IMR-90 (cell line): ENCODE results near the gene KLHL14. TPM values are rescaled to one million over a fixed set of nuclear protein-coding genes. Genes with fewer than 3 reads are reported as not detected.

Experiments
- ATAC-seq: fragments of 200-7000 bp; cut with Tn5 transposase; 2 replicates; pipeline ENCODE4 v1.9.1; 2020; ENCODE audit warnings: low read depth, mild to moderate bottlenecking, moderate library complexity
- BruUV-seq: library from RNA; stranded (reverse); fragments of 400-500 nt; replicated peaks from 2 replicates; lab custom pipeline; 2021; lab: Mats Ljungman, UMichigan
- CTCF ChIA-PET: fragments of 300-600 bp; formaldehyde crosslinking; extraction: SDS; loops from one replicate; lab custom pipeline; 2021; ENCODE audit warnings: antibody characterized with exemption; lab: Yijun Ruan, JAX
- POLR2A ChIA-PET: fragments of 300-600 bp; sonication (Branson Sonifier 250); formaldehyde crosslinking; loops from one replicate; lab custom pipeline; 2022; ENCODE audit warnings: antibody characterized with exemption; ENCODE audit not compliant: unreplicated experiment; lab: Charles Lee
- DNase-seq: peaks from one replicate; pipeline ENCODE4 v3.0.0; 2013
- H2AFZ ChIP-seq: replicated peaks from 2 replicates; pipeline ENCODE3; 2013; ENCODE audit warnings: low read length, mild to moderate bottlenecking; ENCODE audit not compliant: poor library complexity
- H2AK5ac ChIP-seq: 2 replicates; pipeline ENCODE4 v1.6.1; 2013; ENCODE audit warnings: low read depth, low read length, inconsistent platforms
- H2AK9ac ChIP-seq: replicated peaks from 2 replicates; pipeline ENCODE3; 2013; ENCODE audit warnings: mild to moderate bottlenecking, low read depth, low read length, moderate library complexity; ENCODE audit not compliant: poor library complexity
- H2BK120ac ChIP-seq: 2 replicates; pipeline ENCODE4 v1.6.1; 2013; ENCODE audit warnings: low read depth, low read length, inconsistent platforms
- H2BK15ac ChIP-seq: 3 replicates; pipeline ENCODE4 v1.6.1; 2013; ENCODE audit warnings: low read depth, low read length, inconsistent platforms
- H2BK20ac ChIP-seq: 2 replicates; pipeline ENCODE4 v1.6.1; 2013; ENCODE audit warnings: low read depth, mild to moderate bottlenecking, inconsistent platforms, low read length, moderate library complexity
- H2BK5ac ChIP-seq: 2 replicates; pipeline ENCODE4 v1.6.1; 2013; ENCODE audit warnings: mild to moderate bottlenecking, low read depth, low read length, inconsistent platforms; ENCODE audit not compliant: poor library complexity, severe bottlenecking
- H3K14ac ChIP-seq: replicated peaks from 2 replicates; pipeline ENCODE4 v1.6.1; 2013; ENCODE audit warnings: low read depth, low read length, inconsistent platforms
- H3K18ac ChIP-seq: 2 replicates; pipeline ENCODE4 v1.6.1; 2013; ENCODE audit warnings: low read depth, low read length, control low read depth
- H3K23ac ChIP-seq: 2 replicates; pipeline ENCODE4 v1.6.1; 2013; ENCODE audit warnings: low read depth, low read length, inconsistent platforms
- H3K27ac ChIP-seq: 2 replicates; pipeline ENCODE4 v1.5.1; 2013; ENCODE audit warnings: mild to moderate bottlenecking, control low read depth, low read length; ENCODE audit not compliant: insufficient read depth
- H3K27me3 ChIP-seq: 2 replicates; pipeline ENCODE4 v1.6.1; 2013; ENCODE audit warnings: low read length; ENCODE audit not compliant: control insufficient read depth, insufficient read depth
- H3K36me3 ChIP-seq: 2 replicates; pipeline ENCODE4 v1.6.1; 2013; ENCODE audit warnings: low read length, mixed read lengths; ENCODE audit not compliant: control insufficient read depth, insufficient read depth
- H3K4ac ChIP-seq: 2 replicates; pipeline ENCODE4 v1.6.1; 2013; ENCODE audit warnings: low read depth, low read length, inconsistent platforms
- H3K4me1 ChIP-seq: 2 replicates; pipeline ENCODE4 v1.6.1; 2013; ENCODE audit warnings: low read length, mixed read lengths; ENCODE audit not compliant: control insufficient read depth, insufficient read depth
- H3K4me2 ChIP-seq: 2 replicates; pipeline ENCODE4 v1.6.1; 2013; ENCODE audit warnings: low read depth, mild to moderate bottlenecking, control low read depth, low read length, moderate library complexity
- H3K4me3 ChIP-seq: 2 replicates; pipeline ENCODE4 v1.5.1; 2013; ENCODE audit warnings: low read depth, mild to moderate bottlenecking, control low read depth, low read length, moderate library complexity; ENCODE audit not compliant: insufficient read depth
- H3K56ac ChIP-seq: 2 replicates; pipeline ENCODE4 v1.6.1; 2013; ENCODE audit warnings: low read length, inconsistent platforms; ENCODE audit not compliant: insufficient read depth; ENCODE audit errors: extremely low read depth
- H3K79me1 ChIP-seq, 2 experiments: 2 replicates each; pipeline ENCODE4 v1.6.1; 2013; ENCODE audit warnings: low read length in 2 of 2, inconsistent platforms in 1 of 2, low read depth in 1 of 2
- H3K9ac ChIP-seq: 2 replicates; pipeline ENCODE4 v1.6.1; 2013; ENCODE audit warnings: low read depth, low read length, control low read depth
- H3K9me1 ChIP-seq: 2 replicates; pipeline ENCODE4 v1.6.1; 2013; ENCODE audit warnings: low read length, inconsistent platforms; ENCODE audit not compliant: insufficient read depth
- H3K9me3 ChIP-seq: 2 replicates; pipeline ENCODE4 v1.6.1; 2013; ENCODE audit warnings: low read length; ENCODE audit not compliant: control insufficient read depth, insufficient read depth
- H4K20me1 ChIP-seq: 2 replicates; pipeline ENCODE4 v1.6.1; 2013; ENCODE audit warnings: low read length, inconsistent platforms; ENCODE audit not compliant: insufficient read depth
- H4K5ac ChIP-seq: 2 replicates; pipeline ENCODE4 v1.6.1; 2013; ENCODE audit warnings: mild to moderate bottlenecking, low read depth, low read length, control low read depth
- H4K8ac ChIP-seq, 2 experiments: 2 replicates each; pipeline ENCODE4 v1.6.1; 2013; ENCODE audit warnings: low read depth in 2 of 2, low read length in 2 of 2, control low read depth in 1 of 2, inconsistent platforms in 1 of 2
- H4K91ac ChIP-seq: 2 replicates; pipeline ENCODE4 v1.6.1; 2013; ENCODE audit warnings: low read depth, low read length, inconsistent platforms; ENCODE audit not compliant: insufficient read depth
- MAFK ChIP-seq: IDR thresholded peaks from 2 replicates; pipeline ENCODE4 v1.6.1; 2012; ENCODE audit warnings: low read depth, low read length, improper control_type of control experiment
- MAZ ChIP-seq: IDR thresholded peaks from 2 replicates; pipeline ENCODE4 v1.6.1; 2012; ENCODE audit warnings: low read depth, mild to moderate bottlenecking, low read length, improper control_type of control experiment, moderate library complexity, borderline replicate concordance
- NFE2L2 ChIP-seq: fragments of 150-350 bp; IDR thresholded peaks from 2 replicates; pipeline ENCODE4 v1.6.1; 2016; ENCODE audit warnings: low read depth, mild to moderate bottlenecking, low read length
- WGBS, 2 experiments: methylation state at CpG; one replicate each; pipeline versions ENCODE4 v1.1.5 to v1.1.7; 2013; ENCODE audit warnings: missing lambda C conversion rate in 2 of 2; ENCODE audit not compliant: insufficient read length in 1 of 2; ENCODE audit errors: extremely low coverage in 2 of 2; 5-methylcytosine and 5-hydroxymethylcytosine counted together
- dilution Hi-C: fragments of 300-500 bp; cut with HindIII; formaldehyde crosslinking; loops from one replicate; pipeline ENCODE4 v1.14.3; 2018; ENCODE audit warnings: low sequenced_read_pairs; ENCODE audit not compliant: unreplicated experiment
- in situ Hi-C: fragments of 300-500 bp; cut with MboI; formaldehyde crosslinking; loops from 3 replicates; pipeline ENCODE4 v1.14.3; 2019; ENCODE audit warnings: low sequenced_read_pairs, inconsistent platforms, mixed read lengths
- intact Hi-C: fragments of 100-400 bp; cut with micrococcal nuclease; formaldehyde crosslinking; loops from 2 replicates; pipeline ENCODE4 v1.10.0; 2022
- polyA plus RNA-seq, 3 experiments: library from polyadenylated mRNA; depleted of rRNA; stranded (reverse); fragments of >200 nt; gene quantifications; 2 replicates each; pipeline ENCODE4 v1.2.3, GENCODE V29; 2012; ENCODE audit warnings: low replicate concordance in 1 of 3
- total RNA-seq: library from RNA; depleted of rRNA; stranded (reverse); fragments of >200 nt; gene quantifications from 2 replicates; pipeline ENCODE4 v1.2.3, GENCODE V29; 2012
- TF ChIP-seq, protein P1 (sequence below): fragments of 150-350 bp; IDR thresholded peaks from 2 replicates; pipeline ENCODE4 v1.6.1; 2017; ENCODE audit warnings: mild to moderate bottlenecking, antibody characterized with exemption, low read length, low read depth
- TF ChIP-seq, protein P2 (sequence below): fragments of 150-350 bp; IDR thresholded peaks from 2 replicates; pipeline ENCODE4 v1.6.1; 2016; ENCODE audit warnings: low read depth, mild to moderate bottlenecking, low read length, moderate library complexity, borderline replicate concordance

The KLHL14 gene
- total and polyA plus RNA-seq, 2 of the 4 experiments (the other 2 are of a cell fraction), result not detected

DNA sequence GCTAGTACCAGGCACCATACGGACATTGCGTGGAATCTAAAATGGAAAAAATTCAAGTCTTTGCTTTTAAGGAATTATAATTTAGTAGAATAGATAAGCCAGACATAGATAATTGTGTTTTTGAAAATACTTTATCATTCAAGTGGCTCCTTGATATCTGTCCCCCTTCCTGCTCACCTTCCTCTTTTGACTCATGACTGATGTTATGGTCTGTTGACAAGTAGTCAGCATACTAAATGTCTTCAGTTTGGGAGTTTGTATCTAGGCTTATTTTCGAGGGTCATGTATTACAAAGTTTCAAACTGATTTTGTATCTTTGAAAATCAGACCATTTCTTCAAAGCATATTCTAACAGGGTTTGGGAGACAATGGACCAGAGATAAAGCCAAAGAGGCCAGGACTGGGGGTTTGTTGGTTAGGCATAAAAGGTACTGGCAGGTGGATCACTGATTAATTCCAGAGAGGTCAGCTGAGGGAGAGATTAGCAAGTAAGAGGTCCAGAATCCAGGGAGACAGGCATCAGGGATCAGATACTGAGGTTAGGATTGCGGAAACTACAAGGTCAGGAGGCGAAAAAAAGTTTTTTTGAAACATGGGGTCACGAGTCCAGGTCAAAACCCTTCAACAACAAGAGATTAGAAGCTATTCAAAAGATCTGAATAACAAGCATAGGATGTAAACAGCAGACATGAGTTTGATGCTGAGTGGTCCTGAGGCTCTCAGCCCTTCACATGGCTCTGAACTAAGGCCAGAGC lies 31.5 kb upstream of the KLHL14 start:
- no peak for DNase-seq
- Histone ChIP-seq H4K20me1 (no peaks in the 10 kb centered on the region), H2AFZ (no peak overlapping the region), H3K9me3 (no peaks in the 10 kb centered on the region), H2BK20ac (no peak overlapping the region), H3K36me3 (no peaks in the 10 kb centered on the region), H4K8ac (no peak overlapping the region), H3K4me3 (no peak overlapping the region), H2AK9ac (no peak overlapping the region), H3K23ac (no peak overlapping the region), H3K27me3 (no peaks in the 10 kb centered on the region), H3K9ac (no peak overlapping the region), H2BK15ac (no peak overlapping the region), H3K56ac (no peak overlapping the region), H3K14ac (no peak overlapping the region), H4K91ac (no peak overlapping the region), H3K4me1 (no peaks in the 10 kb centered on the region), H3K79me1 (no peaks in the 10 kb centered on the region), H3K4ac (no peak overlapping the region), H4K5ac (no peak overlapping the region), H2BK5ac (no peak overlapping the region), H3K4me2 (no peak overlapping the region), H2BK120ac (no peak overlapping the region), H3K27ac (no peak overlapping the region), H3K18ac (no peak overlapping the region), H2AK5ac (no peak overlapping the region), H3K9me1 (no peaks in the 10 kb centered on the region)
- POLR2A ChIA-PET, result no interaction called here
- no TSS peak for BruUV-seq
- in situ Hi-C loops (no loop called here), dilution Hi-C loops (no loop called here), intact Hi-C loops (no loop called here)
- TF ChIP-seq MAFK (no peak), MAZ (no peak), NFE2L2 (no peak)
- TF ChIP-seq, protein P1, sequence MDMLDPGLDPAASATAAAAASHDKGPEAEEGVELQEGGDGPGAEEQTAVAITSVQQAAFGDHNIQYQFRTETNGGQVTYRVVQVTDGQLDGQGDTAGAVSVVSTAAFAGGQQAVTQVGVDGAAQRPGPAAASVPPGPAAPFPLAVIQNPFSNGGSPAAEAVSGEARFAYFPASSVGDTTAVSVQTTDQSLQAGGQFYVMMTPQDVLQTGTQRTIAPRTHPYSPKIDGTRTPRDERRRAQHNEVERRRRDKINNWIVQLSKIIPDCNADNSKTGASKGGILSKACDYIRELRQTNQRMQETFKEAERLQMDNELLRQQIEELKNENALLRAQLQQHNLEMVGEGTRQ, result no peak
- TF ChIP-seq, protein P2, sequence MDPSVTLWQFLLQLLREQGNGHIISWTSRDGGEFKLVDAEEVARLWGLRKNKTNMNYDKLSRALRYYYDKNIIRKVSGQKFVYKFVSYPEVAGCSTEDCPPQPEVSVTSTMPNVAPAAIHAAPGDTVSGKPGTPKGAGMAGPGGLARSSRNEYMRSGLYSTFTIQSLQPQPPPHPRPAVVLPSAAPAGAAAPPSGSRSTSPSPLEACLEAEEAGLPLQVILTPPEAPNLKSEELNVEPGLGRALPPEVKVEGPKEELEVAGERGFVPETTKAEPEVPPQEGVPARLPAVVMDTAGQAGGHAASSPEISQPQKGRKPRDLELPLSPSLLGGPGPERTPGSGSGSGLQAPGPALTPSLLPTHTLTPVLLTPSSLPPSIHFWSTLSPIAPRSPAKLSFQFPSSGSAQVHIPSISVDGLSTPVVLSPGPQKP, result no peak
- ATAC-seq, result no peak
- no CpG with 5 or more reads among the region's 6 CpGs for WGBS, 2 experiments
- CTCF ChIA-PET, result interaction anchor here (1.2 kb wide), 1 partner anchor 18 kb away, joined by 3 read pairs; no protein-coding TSS in a partner anchor
